Measurements from ENCODE around the gene WIZ. TPM values are rescaled to one million over a fixed set of nuclear protein-coding genes. Genes with fewer than 3 reads are reported as not detected.

Gene WIZ
- total RNA-seq, 2 experiments from 2014 or later, result 25.3 to 25.4 TPM

Other genes with a start within 250 kb of the WIZ start
- not detected for gene NOTCH3, start 249.0 kb downstream of the WIZ start, total RNA-seq
- gene EPHX3, start 217.5 kb downstream of the WIZ start, total RNA-seq, result under 1 TPM in 1 of 2 experiments, not detected in 1; 0.20 TPM
- gene BRD4, start 117.4 kb downstream of the WIZ start, total RNA-seq, result 100 to 1,000 TPM; 103 to 110 TPM
- gene AKAP8, start 70.2 kb downstream of the WIZ start, total RNA-seq, result 10 to 100 TPM; 43.8 to 45.9 TPM
- gene AKAP8L, start 31.0 kb downstream of the WIZ start, total RNA-seq, result 10 to 100 TPM; 96.3 to 98.2 TPM
- 100 to 1,000 TPM; 174 to 179 TPM for gene RASAL3, start 14.6 kb upstream of the WIZ start, total RNA-seq
- under 1 TPM; 0.08 to 0.10 TPM for gene PGLYRP2, start 29.5 kb upstream of the WIZ start, total RNA-seq
- 1 to 10 TPM; 1.4 TPM for gene CYP4F22, start 58.6 kb upstream of the WIZ start, total RNA-seq
- gene CYP4F8, start 165.3 kb upstream of the WIZ start, total RNA-seq, result not detected
- gene CYP4F3, start 190.9 kb upstream of the WIZ start, total RNA-seq, result under 1 TPM in 1 of 2 experiments, not detected in 1; 0.15 TPM
- gene CYP4F12, start 223.1 kb upstream of the WIZ start, total RNA-seq, result not detected

Data from activated CD4-positive, alpha-beta memory T cell treated with anti-CD3 and anti-CD28 coated beads, Interleukin-2, amount 10 ng/mL, durations not matched to agents 7 days and 5 days (primary cell).